CD14-positive monocyte (primary cell): ENCODE data around the gene KIF13A. TPM values are rescaled to one million over a fixed set of nuclear protein-coding genes. Genes with fewer than 3 reads are reported as not detected.
A peak's percentile ranks its signal among the peaks of the same experiment; 100 is the strongest.

Experiments used
- DNase-seq, 3 donors: peaks; one replicate each; pipeline ENCODE4 v3.0.0-alpha.2; 2011 to 2022
- H2AFZ ChIP-seq: 2 replicates; pipeline ENCODE4 v1.6.0; 2012; ENCODE audit warnings: mild to moderate bottlenecking, low read depth, low read length, inconsistent platforms; ENCODE audit not compliant: insufficient read depth, poor library complexity, severe bottlenecking
- H3K27ac ChIP-seq, 2 donors: 1 replicate in 1 of 2; 2 replicates in 1 of 2; pipeline ENCODE4 v1.5.1; 2012 to 2013; ENCODE audit warnings: low read length in 2 of 2, control low read depth in 1 of 2, inconsistent platforms in 1 of 2, low read depth in 1 of 2, mild to moderate bottlenecking in 1 of 2
- H3K27me3 ChIP-seq, 2 donors: one replicate each; pipeline versions ENCODE4 v1.6.0 to v1.6.1; 2011 to 2013; ENCODE audit warnings: low read length in 2 of 2; ENCODE audit not compliant: control insufficient read depth in 2 of 2, insufficient read depth in 2 of 2
- H3K36me3 ChIP-seq, 2 donors: replicated peaks in 1 of 2; 1 replicate in 1 of 2; 2 replicates in 1 of 2; pipeline versions ENCODE4 v1.5.1 to v1.6.1; 2012 to 2013; ENCODE audit warnings: low read length in 2 of 2, control low read depth in 1 of 2, inconsistent platforms in 1 of 2, mild to moderate bottlenecking in 1 of 2; ENCODE audit not compliant: insufficient read depth in 2 of 2, control insufficient read depth in 1 of 2
- H3K4me1 ChIP-seq, 2 donors: 1 replicate in 1 of 2; 2 replicates in 1 of 2; pipeline versions ENCODE4 v1.5.1 to v1.6.1; 2012 to 2013; ENCODE audit warnings: low read length in 2 of 2, control low read depth in 1 of 2, inconsistent platforms in 1 of 2, mild to moderate bottlenecking in 1 of 2, moderate library complexity in 1 of 2; ENCODE audit not compliant: insufficient read depth in 2 of 2, control insufficient read depth in 1 of 2
- H3K4me2 ChIP-seq: replicated peaks from 2 replicates; pipeline ENCODE3; 2012; ENCODE audit warnings: low read length, moderate library complexity, mild to moderate bottlenecking; ENCODE audit not compliant: poor library complexity, severe bottlenecking; ENCODE audit errors: extremely low read depth
- H3K4me3 ChIP-seq, 3 experiments: fragments of 200-600 bp in 1 of 3; sonication (generic) in 1 of 3; replicated peaks in 1 of 3; 1 replicate in 2 of 3; 2 replicates in 1 of 3; pipeline ENCODE4 v1.5.1; 2011 to 2013; ENCODE audit warnings: low read length in 3 of 3, mild to moderate bottlenecking in 3 of 3, control low read depth in 2 of 3, low read depth in 2 of 3, inconsistent platforms in 1 of 3, moderate library complexity in 1 of 3
- H3K79me2 ChIP-seq: 2 replicates; pipeline ENCODE4 v1.6.0; 2012; ENCODE audit warnings: mild to moderate bottlenecking, control low read depth, inconsistent platforms, low read length, moderate library complexity; ENCODE audit not compliant: insufficient read depth
- H3K9ac ChIP-seq: 2 replicates; pipeline ENCODE4 v1.6.0; 2017; ENCODE audit warnings: low read length, mild to moderate bottlenecking; ENCODE audit not compliant: insufficient read depth, poor library complexity, severe bottlenecking
- H3K9me3 ChIP-seq, 2 donors: replicated peaks in 1 of 2; 1 replicate in 1 of 2; 2 replicates in 1 of 2; pipeline versions ENCODE4 v1.5.1 to v1.6.1; 2012 to 2013; ENCODE audit warnings: low read length in 2 of 2, control low read depth in 1 of 2; ENCODE audit not compliant: control insufficient read depth in 1 of 2, insufficient read depth in 1 of 2
- H4K20me1 ChIP-seq: 2 replicates; pipeline ENCODE4 v1.6.0; 2012; ENCODE audit warnings: mild to moderate bottlenecking, low read length, control low read depth, moderate library complexity; ENCODE audit not compliant: insufficient read depth
- H3K27ac Mint-ChIP-seq, 7 donors: one replicate each; pipeline ENCODE4 v1.8.0; 2020; ENCODE audit warnings: mild to moderate bottlenecking in 7 of 7, mixed read lengths in 7 of 7, moderate library complexity in 6 of 7, inconsistent platforms in 2 of 7
- H3K27me3 Mint-ChIP-seq, 3 donors: one replicate each; pipeline ENCODE4 v1.8.0; 2021 to 2022; ENCODE audit warnings: low read depth in 3 of 3, mild to moderate bottlenecking in 3 of 3, mixed read lengths in 3 of 3, moderate library complexity in 3 of 3, inconsistent platforms in 1 of 3
- H3K36me3 Mint-ChIP-seq, 2 donors: one replicate each; pipeline ENCODE4 v1.8.0; 2020; ENCODE audit warnings: mixed read lengths in 2 of 2, inconsistent platforms in 1 of 2, mild to moderate bottlenecking in 1 of 2
- H3K4me1 Mint-ChIP-seq: one replicate; pipeline ENCODE4 v1.8.0; 2020; ENCODE audit warnings: mild to moderate bottlenecking, mixed read lengths
- H3K4me3 Mint-ChIP-seq, 2 donors: one replicate each; pipeline ENCODE4 v1.8.0; 2020; ENCODE audit warnings: mild to moderate bottlenecking in 2 of 2, mixed read lengths in 2 of 2, moderate library complexity in 1 of 2
- H3K9me3 Mint-ChIP-seq, 7 donors: one replicate each; pipeline ENCODE4 v1.8.0; 2020 to 2022; ENCODE audit warnings: mixed read lengths in 7 of 7, mild to moderate bottlenecking in 6 of 7, moderate library complexity in 6 of 7, inconsistent platforms in 2 of 7
- WGBS: methylation state at CpG from one replicate; pipeline ENCODE4 v1.1.5; 2013; ENCODE audit warnings: missing lambda C conversion rate; ENCODE audit not compliant: insufficient coverage; 5-methylcytosine and 5-hydroxymethylcytosine counted together
- intact Hi-C, 2 donors: fragments of 100-400 bp; cut with micrococcal nuclease; formaldehyde crosslinking; loops; one replicate each; pipeline versions ENCODE4 v1.15.0 to v1.15.1; 2023
- polyA plus RNA-seq, 3 donors: library from polyadenylated mRNA; depleted of rRNA in 1 of 3; unstranded in 2 of 3; stranded (reverse) in 1 of 3; fragments of 300-500 nt in 2 of 3; fragments of >200 nt in 1 of 3; fragmentation: Illumina TruSeq in 2 of 3; gene quantifications; 1 replicate in 2 of 3; 2 replicates in 1 of 3; pipeline ENCODE4 v1.2.3, GENCODE V29; 2012 to 2021
- TF ChIP-seq, protein P1 (sequence below): fragments of 200-600 bp; IDR thresholded peaks from one replicate; pipeline ENCODE4 v1.8.0; 2022; ENCODE audit warnings: antibody characterized with exemption, mild to moderate bottlenecking

Gene KIF13A
- polyA plus RNA-seq, 3 donors = 2.9 to 28.4 (median 6.0) TPM

GRCh38 chr6:17984812-17985670 is 2.4 kb downstream of the KIF13A start:
- H3K4me1 ChIP-seq = peaks cover 52 to 62% of the 10 kb centered on the region in 2 donors
- TF ChIP-seq, protein P1, sequence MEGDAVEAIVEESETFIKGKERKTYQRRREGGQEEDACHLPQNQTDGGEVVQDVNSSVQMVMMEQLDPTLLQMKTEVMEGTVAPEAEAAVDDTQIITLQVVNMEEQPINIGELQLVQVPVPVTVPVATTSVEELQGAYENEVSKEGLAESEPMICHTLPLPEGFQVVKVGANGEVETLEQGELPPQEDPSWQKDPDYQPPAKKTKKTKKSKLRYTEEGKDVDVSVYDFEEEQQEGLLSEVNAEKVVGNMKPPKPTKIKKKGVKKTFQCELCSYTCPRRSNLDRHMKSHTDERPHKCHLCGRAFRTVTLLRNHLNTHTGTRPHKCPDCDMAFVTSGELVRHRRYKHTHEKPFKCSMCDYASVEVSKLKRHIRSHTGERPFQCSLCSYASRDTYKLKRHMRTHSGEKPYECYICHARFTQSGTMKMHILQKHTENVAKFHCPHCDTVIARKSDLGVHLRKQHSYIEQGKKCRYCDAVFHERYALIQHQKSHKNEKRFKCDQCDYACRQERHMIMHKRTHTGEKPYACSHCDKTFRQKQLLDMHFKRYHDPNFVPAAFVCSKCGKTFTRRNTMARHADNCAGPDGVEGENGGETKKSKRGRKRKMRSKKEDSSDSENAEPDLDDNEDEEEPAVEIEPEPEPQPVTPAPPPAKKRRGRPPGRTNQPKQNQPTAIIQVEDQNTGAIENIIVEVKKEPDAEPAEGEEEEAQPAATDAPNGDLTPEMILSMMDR = no peak
- no peaks in the 10 kb centered on the region for H3K27me3 ChIP-seq
- H2AFZ ChIP-seq = no peak overlapping the region
- Mint-ChIP-seq H3K27me3 (peaks cover 0 to 2% (median 0%) of the 10 kb centered on the region in 3 donors), H3K4me3 (peak overlapping the region; percentile 52 to 74), H3K4me1 (peaks cover 59% of the 10 kb centered on the region), H3K9me3 (no peaks in the 10 kb centered on the region), H3K36me3 (peaks cover 17 to 28% of the 10 kb centered on the region in 2 donors), H3K27ac (peak overlapping the region in 6 of 7 donors; percentile 56 to 88 (median 80))
- peaks cover 0 to 18% of the 10 kb centered on the region in 2 donors for H3K36me3 ChIP-seq
- H3K9ac ChIP-seq = no peak overlapping the region
- intact Hi-C loops = loop anchor here (5.0 to 10.0 kb wide), 3 partner anchors 50 to 137 kb away; partner anchors contain the start of gene NHLRC1 (in 1 of the 2)
- peaks cover 41% of the 10 kb centered on the region for H4K20me1 ChIP-seq
- H3K9me3 ChIP-seq = no peaks in the 10 kb centered on the region
- H3K4me3 ChIP-seq = peak overlapping the region in 1 of 3 experiments; percentile 92
- peak overlapping the region; percentile 85 for H3K4me2 ChIP-seq
- no peak for DNase-seq
- peaks cover 71% of the 10 kb centered on the region for H3K79me2 ChIP-seq
- WGBS = 55% methylated on average over 6 of the region's 11 CpGs
- peak overlapping the region in 1 of 2 donors; percentile 57 for H3K27ac ChIP-seq

- Mint-ChIP-seq H3K27me3 (peaks cover 0 to under 1% (median 0%) of the 10 kb centered on the region in 3 donors), H3K4me3 (peak overlapping the region; percentile 52 to 74), H3K4me1 (peaks cover 61% of the 10 kb centered on the region), H3K36me3 (peaks cover 22 to 32% of the 10 kb centered on the region in 2 donors), H3K9me3 (no peaks in the 10 kb centered on the region), H3K27ac (peak overlapping the region; percentile 32 to 88 (median 78))
- H3K9me3 ChIP-seq = no peaks in the 10 kb centered on the region
- peaks cover 77% of the 10 kb centered on the region for H3K79me2 ChIP-seq
- no peak overlapping the region for H2AFZ ChIP-seq
- H3K4me2 ChIP-seq = peak overlapping the region; percentile 85
- peak overlapping the region; percentile 16 for H3K9ac ChIP-seq
- peaks cover 0 to 20% of the 10 kb centered on the region in 2 donors for H3K36me3 ChIP-seq
- peak overlapping the region in 1 of 2 donors; percentile 57 for H3K27ac ChIP-seq
- no peaks in the 10 kb centered on the region for H3K27me3 ChIP-seq
- H3K4me1 ChIP-seq = peaks cover 51 to 62% of the 10 kb centered on the region in 2 donors
- H4K20me1 ChIP-seq = peaks cover 48% of the 10 kb centered on the region
- DNase-seq = no peak
- peak overlapping the region in 1 of 3 experiments; percentile 92 for H3K4me3 ChIP-seq
- TF ChIP-seq, protein P1 = no peak
- WGBS = no CpG with 5 or more reads among the region's 1 CpG
- intact Hi-C loops = loop anchor here (10.0 kb wide), 2 partner anchors 50 to 100 kb away; no protein-coding TSS in a partner anchor
Measured at GRCh38 chr6:17984399-17984798, 3.0 kb downstream of the KIF13A start.
